Liver (tissue), 9 donors: ENCODE measurements around the gene HS1BP3. TPM values are rescaled to one million over a fixed set of nuclear protein-coding genes. Genes with fewer than 3 reads are reported as not detected.

Experiments
- DNase-seq: peaks from one replicate; pipeline ENCODE4 v3.0.0-alpha.2; 2017; ENCODE audit warnings: low spot score
- H3K27ac ChIP-seq, 2 donors: one replicate each; pipeline ENCODE4 v1.7.0; 2013; ENCODE audit warnings: inconsistent platforms in 2 of 2, low read length in 2 of 2, control low read depth in 1 of 2, low read depth in 1 of 2, mild to moderate bottlenecking in 1 of 2
- H3K27me3 ChIP-seq, 4 donors: one replicate each; pipeline versions ENCODE4 v1.6.1 to v1.7.0; 2013; ENCODE audit warnings: low read length in 3 of 4, inconsistent platforms in 1 of 4, mild to moderate bottlenecking in 1 of 4, moderate library complexity in 1 of 4; ENCODE audit not compliant: control insufficient read depth in 4 of 4, insufficient read depth in 4 of 4
- H3K36me3 ChIP-seq, 4 donors: one replicate each; pipeline versions ENCODE4 v1.6.1 to v1.7.0; 2013; ENCODE audit warnings: low read length in 3 of 4, mild to moderate bottlenecking in 3 of 4, low read depth in 1 of 4, moderate library complexity in 1 of 4; ENCODE audit not compliant: control insufficient read depth in 4 of 4, insufficient read depth in 3 of 4
- H3K4me1 ChIP-seq, 4 donors: one replicate each; pipeline versions ENCODE4 v1.6.1 to v1.7.0; 2013; ENCODE audit warnings: low read length in 3 of 4, mild to moderate bottlenecking in 3 of 4, moderate library complexity in 1 of 4; ENCODE audit not compliant: control insufficient read depth in 4 of 4, insufficient read depth in 4 of 4
- H3K4me3 ChIP-seq, 3 donors: one replicate each; pipeline versions ENCODE4 v1.6.1 to v1.7.0; 2013; ENCODE audit warnings: low read length in 3 of 3, control low read depth in 1 of 3, low read depth in 1 of 3, mild to moderate bottlenecking in 1 of 3
- H3K9ac ChIP-seq, 2 donors: one replicate each; pipeline ENCODE4 v1.7.0; 2013; ENCODE audit warnings: low read length in 2 of 2, mild to moderate bottlenecking in 2 of 2, moderate library complexity in 2 of 2, control low read depth in 1 of 2, low read depth in 1 of 2
- H3K9me3 ChIP-seq, 4 donors: one replicate each; pipeline versions ENCODE4 v1.6.1 to v1.7.0; 2013; ENCODE audit warnings: low read length in 3 of 4; ENCODE audit not compliant: control insufficient read depth in 4 of 4
- EGR1 ChIP-seq, 2 donors: IDR thresholded peaks; 2 replicates each; pipeline ENCODE4 v1.6.1; 2016 to 2018; ENCODE audit warnings: antibody characterized with exemption in 2 of 2, low read depth in 2 of 2
- FOXA1 ChIP-seq: IDR thresholded peaks from 2 replicates; pipeline ENCODE4 v1.6.1; 2016; ENCODE audit warnings: antibody characterized with exemption
- FOXA2 ChIP-seq: IDR thresholded peaks from 2 replicates; pipeline ENCODE4 v1.6.1; 2016; ENCODE audit warnings: antibody characterized with exemption
- GABPA ChIP-seq, 2 donors: IDR thresholded peaks in 1 of 2; conservative IDR thresholded peaks in 1 of 2; 2 replicates each; pipeline ENCODE4 v1.6.1; 2016; ENCODE audit warnings: antibody characterized with exemption in 2 of 2, mild to moderate bottlenecking in 1 of 2, moderate library complexity in 1 of 2
- HNF4A ChIP-seq, 2 donors: conservative IDR thresholded peaks; 2 replicates each; pipeline ENCODE4 v1.6.1; 2016; ENCODE audit warnings: antibody characterized with exemption in 2 of 2, mild to moderate bottlenecking in 2 of 2
- NR2F2 ChIP-seq: IDR thresholded peaks from 2 replicates; pipeline ENCODE4 v1.6.1; 2016; ENCODE audit warnings: antibody characterized with exemption
- RAD21 ChIP-seq, 2 donors: IDR thresholded peaks; 2 replicates each; pipeline ENCODE4 v1.6.1; 2016; ENCODE audit warnings: antibody characterized with exemption in 2 of 2, mild to moderate bottlenecking in 2 of 2
- RXRA ChIP-seq, 2 donors: IDR thresholded peaks; 2 replicates each; pipeline ENCODE4 v1.6.1; 2017 to 2018; ENCODE audit warnings: antibody characterized with exemption in 2 of 2, mild to moderate bottlenecking in 1 of 2
- SP1 ChIP-seq: IDR thresholded peaks from 2 replicates; pipeline ENCODE4 v1.6.1; 2018; ENCODE audit warnings: antibody characterized with exemption, mild to moderate bottlenecking
- TAF1 ChIP-seq: conservative IDR thresholded peaks from 2 replicates; pipeline ENCODE4 v1.6.1; 2016; ENCODE audit warnings: antibody characterized with exemption, mild to moderate bottlenecking
- YY1 ChIP-seq: IDR thresholded peaks from 2 replicates; pipeline ENCODE4 v1.6.1; 2016; ENCODE audit warnings: antibody characterized with exemption, mild to moderate bottlenecking
- WGBS: extraction: QIAGEN DNeasy Blood & Tissue Kit; methylation state at CpG from one replicate; pipeline ENCODE4 v1.1.7; 2013; 5-methylcytosine and 5-hydroxymethylcytosine counted together
- polyA plus RNA-seq, 2 donors: library from polyadenylated mRNA; stranded (reverse) in 1 of 2; unstranded in 1 of 2; fragments of 200-250 nt in 1 of 2; fragments of >200 nt in 1 of 2; fragmentation: Nextera tagmentation in 1 of 2; extraction: Ambion mirVana in 1 of 2; gene quantifications; one replicate each; pipeline versions ENCODE4 v1.2.1 to v1.2.3, GENCODE V29; 2013 to 2015
- total RNA-seq, 2 donors: library from RNA; depleted of rRNA; stranded (reverse); fragments of >200 nt; gene quantifications; one replicate each; pipeline ENCODE4 v1.2.3, GENCODE V29; 2014
- TF ChIP-seq, protein P1 (sequence below): IDR thresholded peaks from 2 replicates; pipeline ENCODE4 v1.6.1; 2016; ENCODE audit warnings: antibody characterized with exemption
- TF ChIP-seq, protein P2 (sequence below): IDR thresholded peaks from 2 replicates; pipeline ENCODE4 v1.6.1; 2016; ENCODE audit warnings: antibody characterized with exemption
- TF ChIP-seq, protein P3 (sequence below): fragments of 150-350 bp; IDR thresholded peaks from 2 replicates; pipeline ENCODE4 v1.5.1; 2017; ENCODE audit warnings: improper control_type of control experiment, low read depth, low read length; ENCODE audit not compliant: missing input control
- TF ChIP-seq, protein P4 (sequence below): IDR thresholded peaks from 2 replicates; pipeline ENCODE4 v1.6.1; 2016; ENCODE audit warnings: antibody characterized with exemption, mild to moderate bottlenecking
- donor health status: healthy.
- donor health status: healthy.
- donor health status: healthy.
- donor health status: healthy.
- donor health status: healthy.

The HS1BP3 gene
- total and polyA plus RNA-seq, 4 donors = 7.7 to 15.4 (median 10.9) TPM

DNA sequence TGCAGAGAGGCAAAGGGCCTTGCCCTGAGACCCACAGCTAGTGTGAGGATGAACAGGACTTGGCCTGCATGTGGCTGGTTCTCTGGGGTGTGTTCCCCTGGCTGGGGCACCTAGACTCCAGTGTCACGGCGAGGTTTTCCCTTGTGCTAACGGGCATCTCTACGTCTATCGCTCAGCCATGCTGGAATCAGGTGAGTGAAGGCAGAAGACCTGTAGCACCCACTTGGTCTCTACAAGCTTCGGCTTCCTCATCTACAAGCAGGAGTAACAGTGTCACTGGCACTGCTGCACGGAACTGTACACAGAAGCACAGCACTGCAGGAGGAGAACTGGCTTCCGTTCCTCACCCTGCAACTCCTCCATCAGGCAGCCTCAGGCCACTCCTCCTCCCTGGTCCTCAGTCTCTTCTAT lies 30.6 kb downstream of the HS1BP3 start:
- TF ChIP-seq, protein P1, sequence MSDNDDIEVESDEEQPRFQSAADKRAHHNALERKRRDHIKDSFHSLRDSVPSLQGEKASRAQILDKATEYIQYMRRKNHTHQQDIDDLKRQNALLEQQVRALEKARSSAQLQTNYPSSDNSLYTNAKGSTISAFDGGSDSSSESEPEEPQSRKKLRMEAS = no peak
- no peak for TF ChIP-seq FOXA2
- TF ChIP-seq, protein P2, sequence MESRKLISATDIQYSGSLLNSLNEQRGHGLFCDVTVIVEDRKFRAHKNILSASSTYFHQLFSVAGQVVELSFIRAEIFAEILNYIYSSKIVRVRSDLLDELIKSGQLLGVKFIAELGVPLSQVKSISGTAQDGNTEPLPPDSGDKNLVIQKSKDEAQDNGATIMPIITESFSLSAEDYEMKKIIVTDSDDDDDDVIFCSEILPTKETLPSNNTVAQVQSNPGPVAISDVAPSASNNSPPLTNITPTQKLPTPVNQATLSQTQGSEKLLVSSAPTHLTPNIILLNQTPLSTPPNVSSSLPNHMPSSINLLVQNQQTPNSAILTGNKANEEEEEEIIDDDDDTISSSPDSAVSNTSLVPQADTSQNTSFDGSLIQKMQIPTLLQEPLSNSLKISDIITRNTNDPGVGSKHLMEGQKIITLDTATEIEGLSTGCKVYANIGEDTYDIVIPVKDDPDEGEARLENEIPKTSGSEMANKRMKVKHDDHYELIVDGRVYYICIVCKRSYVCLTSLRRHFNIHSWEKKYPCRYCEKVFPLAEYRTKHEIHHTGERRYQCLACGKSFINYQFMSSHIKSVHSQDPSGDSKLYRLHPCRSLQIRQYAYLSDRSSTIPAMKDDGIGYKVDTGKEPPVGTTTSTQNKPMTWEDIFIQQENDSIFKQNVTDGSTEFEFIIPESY = no peak
- TF ChIP-seq FOXA1 = no peak
- TF ChIP-seq, protein P3, sequence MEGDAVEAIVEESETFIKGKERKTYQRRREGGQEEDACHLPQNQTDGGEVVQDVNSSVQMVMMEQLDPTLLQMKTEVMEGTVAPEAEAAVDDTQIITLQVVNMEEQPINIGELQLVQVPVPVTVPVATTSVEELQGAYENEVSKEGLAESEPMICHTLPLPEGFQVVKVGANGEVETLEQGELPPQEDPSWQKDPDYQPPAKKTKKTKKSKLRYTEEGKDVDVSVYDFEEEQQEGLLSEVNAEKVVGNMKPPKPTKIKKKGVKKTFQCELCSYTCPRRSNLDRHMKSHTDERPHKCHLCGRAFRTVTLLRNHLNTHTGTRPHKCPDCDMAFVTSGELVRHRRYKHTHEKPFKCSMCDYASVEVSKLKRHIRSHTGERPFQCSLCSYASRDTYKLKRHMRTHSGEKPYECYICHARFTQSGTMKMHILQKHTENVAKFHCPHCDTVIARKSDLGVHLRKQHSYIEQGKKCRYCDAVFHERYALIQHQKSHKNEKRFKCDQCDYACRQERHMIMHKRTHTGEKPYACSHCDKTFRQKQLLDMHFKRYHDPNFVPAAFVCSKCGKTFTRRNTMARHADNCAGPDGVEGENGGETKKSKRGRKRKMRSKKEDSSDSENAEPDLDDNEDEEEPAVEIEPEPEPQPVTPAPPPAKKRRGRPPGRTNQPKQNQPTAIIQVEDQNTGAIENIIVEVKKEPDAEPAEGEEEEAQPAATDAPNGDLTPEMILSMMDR = no peak
- no peak for TF ChIP-seq SP1
- Histone ChIP-seq H3K4me1 (peaks cover 4 to 27% (median 18%) of the 10 kb centered on the region in 4 donors), H3K27ac (peak overlapping the region; percentile 27 to 81), H3K27me3 (no peaks in the 10 kb centered on the region), H3K9ac (no peak overlapping the region), H3K36me3 (peaks cover 0 to 18% (median 9%) of the 10 kb centered on the region in 4 donors), H3K4me3 (no peak overlapping the region), H3K9me3 (no peaks in the 10 kb centered on the region)
- whole genome bisulfite sequencing = 95% methylated on average over 8 of the region's 8 CpGs
- DNase-seq = no peak

DNA sequence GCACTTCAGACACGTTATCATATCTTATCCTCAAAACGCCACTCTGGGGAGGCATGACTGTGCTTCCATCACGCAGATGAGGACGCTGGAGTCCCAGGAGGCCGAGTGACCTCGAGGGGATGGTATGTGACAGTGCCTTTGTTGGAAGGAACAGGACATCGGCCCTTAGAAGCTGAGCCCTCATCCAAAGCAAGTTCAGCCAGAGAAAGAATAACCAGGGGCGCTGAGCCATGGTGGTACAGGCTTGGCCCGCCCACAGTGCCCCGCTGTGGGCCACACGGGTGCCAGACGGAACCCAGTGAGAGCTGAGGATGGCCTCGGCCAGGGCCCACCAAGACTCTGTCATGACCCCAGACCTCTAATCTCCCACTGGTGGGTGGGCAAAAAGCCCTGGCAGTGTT lies 31.3 kb downstream of the HS1BP3 start:
- H3K9me3 ChIP-seq = no peaks in the 10 kb centered on the region
- H3K9ac ChIP-seq = no peak overlapping the region
- H3K36me3 ChIP-seq = peaks cover 0 to 18% (median 9%) of the 10 kb centered on the region in 4 donors
- no peak for TF ChIP-seq TAF1
- DNase-seq = no peak
- H3K4me1 ChIP-seq = peaks cover 4 to 28% (median 22%) of the 10 kb centered on the region in 4 donors
- 89% methylated on average over 13 of the region's 13 CpGs for WGBS
- peak overlapping the region; percentile 79 to 81 for H3K27ac ChIP-seq
- no peak overlapping the region for H3K4me3 ChIP-seq
- H3K27me3 ChIP-seq = no peaks in the 10 kb centered on the region

DNA sequence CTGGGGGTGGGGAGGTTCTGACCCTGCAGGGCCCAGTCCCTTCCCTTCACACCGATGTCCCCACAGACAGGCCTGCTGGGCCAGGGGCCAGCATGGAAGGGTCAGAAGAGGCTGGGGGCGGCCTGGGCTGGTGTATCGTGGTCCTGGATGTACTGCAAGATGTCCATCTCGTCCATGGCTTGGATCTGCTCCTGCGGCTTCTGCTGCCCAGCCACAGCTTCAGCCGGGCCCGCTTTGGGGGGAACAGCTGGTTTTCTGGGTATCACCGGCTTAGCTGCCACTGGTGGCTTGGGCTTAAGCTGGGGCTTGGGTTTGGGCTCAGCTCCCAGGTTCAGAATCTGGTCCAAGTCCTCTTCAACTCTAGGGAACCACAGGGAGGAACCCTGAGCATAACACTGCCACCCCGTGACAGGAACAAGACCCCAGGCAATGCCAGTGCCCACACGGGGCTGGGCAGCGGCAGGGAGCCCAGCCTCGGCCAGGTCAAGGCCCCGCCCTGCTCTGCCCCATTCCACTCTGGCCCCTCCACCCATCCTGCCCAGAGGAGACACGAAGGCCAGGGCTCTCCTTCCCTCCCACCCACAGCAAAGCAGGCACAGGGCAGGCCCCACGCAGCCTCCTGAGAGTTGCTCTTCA lies 31.9 kb downstream of the HS1BP3 start:
- WGBS = 88% methylated on average over 15 of the region's 15 CpGs
- DNase-seq = no peak
- TF ChIP-seq TAF1 (no peak), GABPA (IDR thresholded peaks at IDR 0.05 in 1 of 2, conservative IDR thresholded peaks at IDR 0.05 in 1 of 2) (no peak), EGR1 (IDR thresholded peaks at IDR 0.05; ENCODE audit: low read depth in 2 of 2) (no peak), SP1 (no peak), RXRA (IDR thresholded peaks at IDR 0.05) (no peak), NR2F2 (no peak), FOXA2 (no peak), RAD21 (IDR thresholded peaks at IDR 0.05) (no peak), HNF4A (conservative IDR thresholded peaks at IDR 0.05) (no peak), YY1 (no peak)
- TF ChIP-seq, protein P2 = no peak
- TF ChIP-seq, protein P1 = no peak
- TF ChIP-seq, protein P4, sequence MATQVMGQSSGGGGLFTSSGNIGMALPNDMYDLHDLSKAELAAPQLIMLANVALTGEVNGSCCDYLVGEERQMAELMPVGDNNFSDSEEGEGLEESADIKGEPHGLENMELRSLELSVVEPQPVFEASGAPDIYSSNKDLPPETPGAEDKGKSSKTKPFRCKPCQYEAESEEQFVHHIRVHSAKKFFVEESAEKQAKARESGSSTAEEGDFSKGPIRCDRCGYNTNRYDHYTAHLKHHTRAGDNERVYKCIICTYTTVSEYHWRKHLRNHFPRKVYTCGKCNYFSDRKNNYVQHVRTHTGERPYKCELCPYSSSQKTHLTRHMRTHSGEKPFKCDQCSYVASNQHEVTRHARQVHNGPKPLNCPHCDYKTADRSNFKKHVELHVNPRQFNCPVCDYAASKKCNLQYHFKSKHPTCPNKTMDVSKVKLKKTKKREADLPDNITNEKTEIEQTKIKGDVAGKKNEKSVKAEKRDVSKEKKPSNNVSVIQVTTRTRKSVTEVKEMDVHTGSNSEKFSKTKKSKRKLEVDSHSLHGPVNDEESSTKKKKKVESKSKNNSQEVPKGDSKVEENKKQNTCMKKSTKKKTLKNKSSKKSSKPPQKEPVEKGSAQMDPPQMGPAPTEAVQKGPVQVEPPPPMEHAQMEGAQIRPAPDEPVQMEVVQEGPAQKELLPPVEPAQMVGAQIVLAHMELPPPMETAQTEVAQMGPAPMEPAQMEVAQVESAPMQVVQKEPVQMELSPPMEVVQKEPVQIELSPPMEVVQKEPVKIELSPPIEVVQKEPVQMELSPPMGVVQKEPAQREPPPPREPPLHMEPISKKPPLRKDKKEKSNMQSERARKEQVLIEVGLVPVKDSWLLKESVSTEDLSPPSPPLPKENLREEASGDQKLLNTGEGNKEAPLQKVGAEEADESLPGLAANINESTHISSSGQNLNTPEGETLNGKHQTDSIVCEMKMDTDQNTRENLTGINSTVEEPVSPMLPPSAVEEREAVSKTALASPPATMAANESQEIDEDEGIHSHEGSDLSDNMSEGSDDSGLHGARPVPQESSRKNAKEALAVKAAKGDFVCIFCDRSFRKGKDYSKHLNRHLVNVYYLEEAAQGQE = no peak

More for the DNA sequence above, 31.9 kb downstream of the HS1BP3 start:
- Histone ChIP-seq H3K4me3 (no peak overlapping the region), H3K27me3 (no peaks in the 10 kb centered on the region), H3K9me3 (no peaks in the 10 kb centered on the region), H3K4me1 (peaks cover 8 to 33% (median 23%) of the 10 kb centered on the region in 4 donors), H3K9ac (no peak overlapping the region), H3K27ac (peak overlapping the region; percentile 79 to 81), H3K36me3 (peaks cover 0 to 14% (median 8%) of the 10 kb centered on the region in 4 donors)
